NCI-H1048 (cell line): ENCODE measurements around the gene TMEM178A.

Source experiments
- DNase-seq: peaks from one replicate; lab custom pipeline; 2025; lab: John Stamatoyannopoulos, UW

Gene TMEM178A

DNA sequence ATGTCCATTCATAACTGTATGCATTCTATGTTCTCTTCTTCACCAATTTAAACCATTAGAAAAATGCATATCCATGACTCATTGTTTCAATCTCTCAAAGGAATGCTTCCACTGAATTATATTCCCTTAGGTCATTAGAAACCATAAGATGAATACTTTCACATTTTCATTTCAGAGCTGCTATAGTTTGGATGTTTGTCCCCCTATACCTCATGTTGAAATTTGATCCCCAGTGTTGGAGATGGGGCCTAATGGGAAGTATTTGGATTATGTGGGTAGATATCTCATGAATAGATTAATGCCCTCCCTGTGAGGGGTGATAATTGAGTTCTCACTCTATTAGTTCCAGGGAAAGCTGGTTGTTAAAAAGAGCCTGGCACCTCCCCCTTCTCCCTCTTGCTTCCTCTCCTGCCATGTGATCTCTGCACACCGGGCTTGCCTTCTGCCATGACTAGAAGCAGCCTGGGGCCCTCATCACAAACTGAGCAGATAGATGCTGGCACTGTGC lies 77.6 kb downstream of the TMEM178A start:
- no peak for DNase-seq

DNA sequence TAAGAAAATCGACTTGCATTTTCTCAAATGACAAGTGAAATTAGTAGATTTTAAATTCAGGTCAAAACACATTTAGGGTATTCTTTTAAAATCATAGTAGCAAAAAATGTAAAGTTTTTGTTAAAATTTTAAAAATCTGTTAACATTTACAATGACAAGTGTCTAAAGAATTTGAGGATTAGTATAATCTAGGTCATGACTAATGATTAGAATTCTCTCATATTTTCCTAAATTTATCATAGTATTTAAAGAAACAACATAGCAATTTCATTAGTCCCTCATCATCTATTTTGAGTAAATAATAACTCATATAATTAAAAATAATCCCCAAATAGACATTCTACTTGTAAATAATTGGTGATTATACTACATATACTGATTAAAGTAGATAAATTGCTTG lies 89.7 kb downstream of the TMEM178A start:
- no peak for DNase-seq

DNA sequence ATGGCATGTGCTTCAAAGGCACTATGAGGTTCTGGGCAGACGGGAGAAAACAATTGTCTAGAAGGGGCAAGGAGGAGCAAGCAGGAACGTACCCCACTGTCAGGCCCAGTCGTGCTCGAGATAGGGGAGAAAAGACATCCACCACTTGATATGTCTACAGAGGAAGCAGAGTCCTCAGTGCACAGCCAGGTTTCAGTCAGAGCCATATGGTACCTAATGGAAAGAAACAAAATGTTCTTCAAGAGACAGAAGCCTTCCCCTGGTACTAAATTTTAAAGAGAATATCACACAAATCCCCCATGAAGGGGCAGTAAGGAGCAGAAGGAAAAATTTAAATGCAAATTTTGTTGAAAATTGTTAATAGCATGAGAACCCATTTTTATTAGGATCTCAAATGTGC lies 91.4 kb downstream of the TMEM178A start:
- no peak for DNase-seq

DNA sequence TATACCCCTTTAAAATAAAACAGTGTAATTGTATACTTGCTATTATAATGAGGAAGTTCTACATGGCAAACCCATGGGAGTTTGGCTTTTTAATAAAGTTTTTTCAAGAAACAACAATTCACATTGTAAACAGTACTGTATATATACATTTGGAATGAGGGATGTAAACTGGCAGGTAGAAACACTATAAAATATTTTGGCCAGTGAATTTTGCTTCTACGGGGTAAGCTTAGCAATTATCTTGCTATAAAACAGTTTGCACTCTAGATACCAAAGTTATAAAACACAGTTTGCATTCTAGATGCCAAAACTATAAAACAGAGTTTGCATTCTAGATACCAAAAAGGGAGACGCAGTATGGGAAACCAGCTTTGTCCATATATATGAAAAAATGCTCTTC lies 96.7 kb downstream of the TMEM178A start:
- no peak for DNase-seq
